HG03135 (cell line): ENCODE data around the gene POC1B.

Source experiments
- ATAC-seq: cut with Tn5 transposase; IDR thresholded peaks from one replicate; pipeline ENCODE4 v1.9.1; 2021; ENCODE audit warnings: mild to moderate bottlenecking, moderate library complexity; ENCODE audit not compliant: unreplicated experiment

The POC1B gene

GRCh38 chr12:89525824-89526770 is at the start of gene POC1B:
Gene POC1B (minus strand): TSS chr12:89526047. CDS start chr12:89525895, 152 bp downstream.
- ATAC-seq: peak; percentile 56

DNA sequence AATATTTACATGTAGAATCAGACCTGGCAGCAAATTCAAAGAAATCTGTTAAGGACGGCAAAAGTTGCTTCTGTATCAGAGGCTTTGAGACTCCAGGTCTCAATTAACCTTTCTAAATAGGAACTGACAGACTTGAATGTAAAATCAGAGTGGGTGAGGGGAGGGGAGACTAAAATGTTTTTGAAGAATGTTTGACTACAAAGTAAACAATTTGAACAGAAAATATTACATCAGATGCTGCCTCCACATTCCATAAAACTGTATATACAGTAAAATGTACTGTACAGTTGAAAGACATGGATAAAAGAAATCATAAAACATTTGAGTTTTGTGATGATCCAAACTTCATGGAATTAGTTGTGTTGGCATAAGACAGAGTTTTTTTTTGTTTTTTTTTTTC is 49.5 kb upstream of the POC1B start:
- ATAC-seq: no peak

DNA sequence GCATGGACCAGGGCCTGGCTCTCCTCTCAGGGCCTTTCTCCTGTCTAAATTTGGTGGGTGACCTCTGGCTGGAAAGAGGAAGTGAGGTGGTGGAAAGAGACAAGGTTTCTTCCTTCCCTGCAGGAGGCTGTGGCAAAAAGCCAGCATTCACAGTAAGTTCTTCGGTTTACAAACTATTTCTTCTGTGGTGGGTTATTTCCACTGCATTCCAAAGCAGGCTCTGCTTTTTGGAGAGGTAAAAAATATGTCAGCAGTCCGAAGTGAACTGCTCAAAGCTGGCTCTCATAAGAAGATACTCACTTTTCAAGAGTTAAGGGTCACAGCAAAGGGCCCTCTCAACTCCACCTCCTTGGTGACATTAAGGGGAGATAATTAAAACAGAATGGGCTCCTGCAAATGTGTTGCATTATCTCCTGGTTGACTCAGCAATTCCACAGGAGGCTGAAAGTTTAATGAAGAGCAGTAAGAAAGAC is 48.9 kb upstream of the POC1B start:
- no peak for ATAC-seq

DNA sequence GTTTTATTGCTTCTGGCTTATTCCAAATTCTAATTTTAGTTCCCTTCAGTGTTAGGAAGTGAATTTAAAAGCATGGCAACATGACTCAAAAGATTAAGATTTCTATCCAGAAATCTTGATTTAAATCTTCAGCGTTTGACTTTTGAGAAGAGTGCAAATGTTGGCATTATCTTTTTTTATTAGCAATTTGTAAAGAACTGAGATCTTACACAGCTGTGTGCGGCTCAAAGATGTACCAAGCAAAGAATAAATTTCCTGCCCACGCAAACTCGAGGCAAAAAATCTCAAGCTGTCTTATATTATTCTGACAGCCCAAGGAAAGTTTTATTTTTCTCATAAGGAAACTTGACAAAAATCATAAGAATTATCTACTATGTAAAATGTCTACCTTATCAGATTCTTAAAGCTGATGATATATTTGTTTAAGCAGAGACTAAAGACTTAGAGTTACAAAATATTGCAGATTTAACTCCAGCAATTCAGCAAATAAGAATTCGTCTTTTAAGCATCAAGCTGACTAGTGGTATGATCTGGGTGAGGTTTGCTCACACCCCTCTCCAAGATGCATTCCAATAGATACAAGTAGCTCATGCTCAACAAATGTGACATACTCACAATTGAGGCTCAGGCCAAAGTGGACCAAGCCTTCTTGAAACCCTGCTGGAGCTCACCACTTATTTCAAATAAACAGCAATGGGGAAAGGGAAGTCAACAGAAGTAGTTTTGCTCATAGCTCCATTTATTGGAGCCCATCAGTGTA is 47.4 kb upstream of the POC1B start:
- ATAC-seq: no peak

- no peak for ATAC-seq
These were observed 45.8 kb upstream of the POC1B start for GRCh38 chr12:89571491-89572195.

DNA sequence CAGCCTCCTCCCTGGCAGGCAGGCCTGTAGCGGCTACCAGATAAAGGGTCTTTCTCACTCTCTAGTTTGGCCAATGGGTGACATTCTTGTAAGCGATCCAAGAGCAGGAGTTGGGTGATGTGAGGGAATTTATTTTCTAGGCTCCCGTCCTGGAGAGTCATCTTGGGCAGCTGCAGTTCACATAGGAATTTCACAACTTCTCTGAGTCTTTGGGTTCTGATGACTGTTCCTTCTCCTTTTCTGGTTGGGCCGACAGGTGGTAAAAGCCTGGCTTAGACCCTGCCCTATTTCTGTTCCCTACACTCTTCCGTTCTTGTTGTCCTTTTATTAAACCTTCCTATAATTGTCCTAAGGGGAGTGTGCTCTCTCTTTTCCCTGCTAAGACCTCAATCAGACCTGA is 42.6 kb upstream of the POC1B start:
- no peak for ATAC-seq

- ATAC-seq: no peak
These were observed 41.9 kb upstream of the POC1B start for GRCh38 chr12:89567691-89568239.

DNA sequence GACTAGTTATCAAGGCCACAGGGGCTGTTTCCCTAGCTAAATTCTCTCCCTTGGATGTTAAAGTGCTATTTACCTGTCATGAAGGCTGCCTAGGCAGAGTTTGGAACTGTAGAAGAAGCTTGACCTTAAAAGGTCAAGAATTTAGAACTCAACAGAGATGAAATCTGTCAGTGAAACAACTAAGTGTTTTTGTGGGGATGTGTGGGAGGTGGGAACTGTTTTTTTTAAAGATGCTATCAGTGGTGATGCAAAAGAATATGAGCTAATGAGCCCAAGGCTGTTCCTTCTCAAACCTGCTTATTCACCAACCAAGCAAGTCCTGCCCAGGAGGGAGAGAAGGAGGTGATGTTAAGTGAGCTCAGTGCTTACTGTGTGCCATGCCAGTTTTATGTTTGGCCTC is 40.8 kb upstream of the POC1B start:
- no peak for ATAC-seq

DNA sequence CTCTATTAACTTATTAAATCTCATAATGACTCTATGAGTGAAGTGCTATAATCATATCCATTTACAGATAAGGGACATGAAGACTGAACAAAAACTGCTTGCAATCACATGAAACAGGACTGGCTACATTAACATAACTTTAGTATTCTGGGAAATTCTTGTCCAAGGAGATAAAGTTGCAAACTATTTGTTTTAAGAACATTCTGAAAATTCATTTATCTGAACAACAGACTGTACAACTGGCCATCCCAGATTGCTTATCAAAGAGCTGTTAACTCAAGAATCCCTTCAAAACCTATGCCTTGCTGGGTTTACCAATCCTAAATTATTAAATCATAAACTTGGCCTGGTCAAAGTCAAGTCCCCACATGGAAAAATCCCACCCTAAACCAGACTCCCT is 39.2 kb upstream of the POC1B start:
- no peak for ATAC-seq

DNA sequence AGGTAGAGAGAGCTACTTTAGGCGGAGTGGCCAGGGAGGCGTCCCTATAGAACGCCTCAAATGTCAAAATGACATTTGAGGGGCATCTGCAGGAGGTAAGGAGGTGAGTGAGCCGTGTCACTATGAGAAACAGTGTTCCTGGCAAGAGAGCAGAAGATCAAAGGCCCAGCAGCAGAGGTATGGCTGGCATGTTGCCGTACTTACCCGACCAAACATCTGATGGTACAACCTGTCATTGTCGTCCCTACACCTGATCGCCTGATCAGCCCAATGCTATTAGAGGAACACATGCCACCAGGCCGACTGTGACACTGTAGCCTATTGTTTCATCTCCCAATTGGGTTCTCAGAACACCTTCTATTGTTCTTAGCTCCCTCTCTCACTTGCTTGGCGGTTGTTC is 33.9 kb upstream of the POC1B start:
- ATAC-seq: no peak

DNA sequence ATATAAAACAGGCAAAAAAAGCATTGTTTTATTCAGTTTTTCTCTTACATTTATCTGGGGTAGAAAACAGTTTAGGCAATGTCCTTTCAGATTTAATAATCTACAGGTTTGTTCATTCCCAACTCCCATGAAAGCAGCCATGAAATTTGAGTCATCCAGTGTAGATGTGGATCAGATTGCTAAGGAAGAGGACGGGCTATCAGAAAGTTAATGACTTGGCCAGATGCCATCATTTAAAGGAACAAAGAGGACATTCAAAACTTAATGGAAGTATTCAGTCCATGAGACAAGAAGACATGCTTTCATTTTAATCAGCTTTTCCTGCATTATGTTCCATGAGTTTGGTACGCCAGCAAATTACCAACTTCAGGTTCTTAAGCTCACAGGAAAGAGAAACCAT is 31.1 kb upstream of the POC1B start:
- no peak for ATAC-seq

DNA sequence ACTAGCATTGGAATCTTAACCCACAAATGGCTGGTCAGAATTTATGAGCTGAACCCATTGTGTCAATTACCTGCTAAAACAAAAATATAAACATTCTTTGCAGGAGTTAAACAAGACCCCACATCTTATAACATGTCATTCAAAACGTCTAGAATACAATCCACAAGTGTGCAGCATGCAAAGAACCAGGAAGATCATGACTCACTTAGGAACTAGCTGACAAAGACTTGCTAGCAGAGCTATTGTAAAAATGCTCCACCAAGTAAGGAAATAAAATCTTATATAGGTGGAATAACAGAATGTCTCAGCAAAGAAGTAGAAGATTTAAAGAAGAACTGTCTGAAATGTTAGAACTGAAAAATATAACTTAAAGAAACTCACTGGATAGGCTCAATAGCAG is 26.5 kb upstream of the POC1B start:
- no peak for ATAC-seq

DNA sequence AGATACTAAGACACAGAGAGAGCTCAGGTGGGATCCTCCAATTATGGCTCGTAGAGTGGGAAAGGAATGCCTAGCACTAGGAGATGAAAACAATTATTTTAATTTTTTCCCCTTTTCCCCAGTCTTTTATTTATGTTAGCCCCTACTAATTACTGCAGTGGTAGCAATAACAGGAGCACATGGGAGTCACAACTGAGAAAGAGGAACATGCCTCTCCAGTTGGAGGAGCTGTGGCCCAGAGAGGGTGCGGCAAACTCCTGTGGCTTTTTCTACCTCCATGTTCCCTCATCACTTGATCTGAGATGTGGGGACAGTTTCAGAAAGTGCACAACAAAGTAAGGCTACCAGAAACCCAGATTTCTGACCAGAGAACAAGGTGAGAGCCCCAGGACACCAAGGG is 25.9 kb upstream of the POC1B start:
- ATAC-seq: no peak

- no peak for ATAC-seq
These were observed 21.3 kb upstream of the POC1B start for GRCh38 chr12:89547101-89547500.

- ATAC-seq: no peak
These were observed 20.3 kb upstream of the POC1B start for GRCh38 chr12:89546151-89546550.

DNA sequence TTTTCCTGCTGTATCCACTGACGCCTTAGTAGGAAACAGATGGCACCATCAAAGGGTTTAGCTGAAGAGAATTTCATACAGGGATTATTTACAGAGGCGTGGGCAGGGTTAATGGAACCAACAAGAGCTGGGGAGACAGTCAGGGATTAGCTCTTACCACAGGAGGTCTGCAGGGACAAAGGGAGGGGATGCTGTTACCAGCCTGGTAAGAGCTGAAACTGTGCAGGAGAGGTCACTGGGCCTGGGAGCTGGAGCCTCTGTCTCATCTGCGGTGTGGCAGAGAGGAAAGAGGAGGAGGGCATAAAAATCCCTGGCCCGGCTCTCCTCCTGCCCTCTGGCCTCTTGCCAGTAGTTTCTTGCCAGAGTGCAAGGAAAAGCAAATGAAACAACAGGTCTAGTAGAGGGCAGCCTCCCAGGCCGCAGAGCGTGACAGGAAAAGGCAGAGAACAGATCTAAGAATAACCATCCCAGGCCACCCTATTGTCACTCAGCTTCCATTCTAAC is 18.9 kb upstream of the POC1B start:
- no peak for ATAC-seq

- ATAC-seq: no peak
These were observed 18.2 kb upstream of the POC1B start for GRCh38 chr12:89544022-89544421.

DNA sequence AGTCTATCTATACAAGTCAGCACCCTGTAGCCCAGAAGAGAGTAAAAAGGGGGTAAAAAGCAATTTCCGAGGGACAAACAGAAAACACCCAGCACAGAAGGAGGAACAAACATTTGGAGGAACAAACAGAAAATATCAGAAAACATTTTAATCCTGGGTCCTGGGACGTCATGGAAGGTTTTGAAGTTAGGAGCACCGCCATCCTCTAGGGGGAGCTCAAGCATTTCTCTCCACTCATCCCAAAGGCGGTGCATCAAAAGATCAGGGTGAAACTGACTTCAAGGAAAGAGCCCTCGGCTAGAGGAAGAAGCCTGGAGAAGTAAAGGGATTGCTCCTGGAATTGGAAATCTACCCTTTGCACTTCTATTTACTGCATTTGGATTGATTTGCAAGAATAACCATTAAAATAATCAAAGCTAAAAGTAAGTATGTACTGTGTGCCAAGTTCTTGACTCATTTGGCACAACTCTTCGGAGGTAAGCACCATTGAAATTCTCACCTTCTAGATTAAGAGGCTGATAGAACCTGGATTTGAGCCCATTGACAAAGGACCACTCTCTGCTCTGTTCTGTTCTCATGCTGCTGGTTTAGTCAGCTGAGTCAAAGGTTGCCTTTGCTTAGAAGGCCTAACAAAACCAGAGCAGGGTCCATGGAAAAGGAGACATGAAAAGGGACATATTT is 17.2 kb upstream of the POC1B start:
- ATAC-seq: peak; percentile 76

DNA sequence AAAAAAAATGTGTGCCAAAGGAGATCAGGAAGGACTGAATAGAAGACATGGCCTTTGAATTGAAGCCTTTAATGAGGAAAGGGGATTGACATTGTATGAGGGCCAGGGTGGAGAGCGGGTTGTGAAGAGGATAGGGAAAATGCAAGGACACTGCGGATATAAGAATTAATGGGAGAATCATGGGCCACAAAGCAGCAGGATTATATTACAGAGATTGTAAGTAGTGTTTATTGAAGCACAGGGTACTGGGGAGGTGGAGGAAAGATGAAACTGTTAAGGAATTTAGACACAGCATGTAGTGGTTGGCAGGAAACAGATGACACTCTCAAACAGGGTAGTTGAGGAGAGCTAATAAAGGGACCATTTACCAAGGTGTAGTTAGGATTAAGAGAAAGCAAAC is 16.4 kb upstream of the POC1B start:
- no peak for ATAC-seq

GRCh38 chr12:89540586-89540985 is 14.7 kb upstream of the POC1B start:
- ATAC-seq: no peak
